Mucosa of rectum (tissue), 2 donors: ENCODE data around the gene PTPRQ.
"Not testable (repeated sequence)": the region's sequence is repeated elsewhere in the genome, so short reads cannot be mapped to it uniquely, and the experiment has no call there.

Experiments used
- H3K27ac ChIP-seq, 2 donors: one replicate each; pipeline ENCODE4 v1.7.0; 2013; ENCODE audit warnings: inconsistent platforms in 2 of 2, low read depth in 2 of 2, low read length in 2 of 2
- H3K27me3 ChIP-seq, 2 donors: one replicate each; pipeline ENCODE4 v1.7.0; 2013; ENCODE audit warnings: low read length in 2 of 2; ENCODE audit not compliant: control insufficient read depth in 2 of 2, insufficient read depth in 2 of 2
- H3K36me3 ChIP-seq, 2 donors: one replicate each; pipeline ENCODE4 v1.7.0; 2013; ENCODE audit warnings: low read length in 2 of 2; ENCODE audit not compliant: control insufficient read depth in 2 of 2, insufficient read depth in 2 of 2
- H3K4me1 ChIP-seq, 2 donors: one replicate each; pipeline ENCODE4 v1.7.0; 2013; ENCODE audit warnings: low read length in 2 of 2, mild to moderate bottlenecking in 1 of 2; ENCODE audit not compliant: control insufficient read depth in 2 of 2, insufficient read depth in 2 of 2
- H3K4me3 ChIP-seq, 2 donors: one replicate each; pipeline ENCODE4 v1.7.0; 2013; ENCODE audit warnings: low read length in 2 of 2
- H3K9ac ChIP-seq, 2 donors: one replicate each; pipeline ENCODE4 v1.7.0; 2013; ENCODE audit warnings: low read length in 2 of 2, low read depth in 1 of 2, mild to moderate bottlenecking in 1 of 2
- H3K9me3 ChIP-seq, 2 donors: one replicate each; pipeline ENCODE4 v1.7.0; 2013; ENCODE audit warnings: low read length in 2 of 2; ENCODE audit not compliant: control insufficient read depth in 2 of 2
- donor health status: healthy.
- donor health status: Normal muscosa, but diverticular disease.

Gene PTPRQ

GRCh38 chr12:80470403-80470802, 26.4 kb downstream of the PTPRQ start:
- Histone ChIP-seq H3K4me3 (no peak overlapping the region), H3K27me3 (no peaks in the 10 kb centered on the region)

GRCh38 chr12:80472236-80472635, 28.2 kb downstream of the PTPRQ start:
- no peak overlapping the region for H3K27ac ChIP-seq
- no peaks in the 10 kb centered on the region for H3K9me3 ChIP-seq
- no peak overlapping the region for H3K9ac ChIP-seq
- no peak overlapping the region for H3K4me3 ChIP-seq
- H3K4me1 ChIP-seq, result no peaks in the 10 kb centered on the region
- no peaks in the 10 kb centered on the region for H3K36me3 ChIP-seq
- H3K27me3 ChIP-seq, result no peaks in the 10 kb centered on the region

More at GRCh38 chr12:80470403-80470802, 26.4 kb downstream of the PTPRQ start:
- H3K36me3 ChIP-seq, result no peaks in the 10 kb centered on the region
- no peaks in the 10 kb centered on the region for H3K4me1 ChIP-seq
- H3K9ac ChIP-seq, result no peak overlapping the region
- no peak overlapping the region for H3K27ac ChIP-seq
- H3K9me3 ChIP-seq, result no peaks in the 10 kb centered on the region

GRCh38 chr12:80472911-80473500, 29.0 kb downstream of the PTPRQ start:
- Histone ChIP-seq H3K27me3 (no peaks in the 10 kb centered on the region), H3K36me3 (no peaks in the 10 kb centered on the region), H3K9me3 (no peaks in the 10 kb centered on the region), H3K27ac (no peak overlapping the region), H3K4me1 (no peaks in the 10 kb centered on the region), H3K9ac (no peak overlapping the region), H3K4me3 (no peak overlapping the region)

- H3K9me3 ChIP-seq, H3K9ac ChIP-seq, H3K27me3 ChIP-seq, H3K4me1 ChIP-seq, H3K36me3 ChIP-seq, H3K4me3 ChIP-seq, H3K27ac ChIP-seq: not testable (repeated sequence)
Measured at GRCh38 chr12:80477521-80478145, 33.6 kb downstream of the PTPRQ start.

- no peak overlapping the region for H3K4me3 ChIP-seq
- no peaks in the 10 kb centered on the region for H3K36me3 ChIP-seq
- H3K4me1 ChIP-seq, result no peaks in the 10 kb centered on the region
- no peak overlapping the region for H3K9ac ChIP-seq
- no peaks in the 10 kb centered on the region for H3K9me3 ChIP-seq
- no peak overlapping the region for H3K27ac ChIP-seq
- no peaks in the 10 kb centered on the region for H3K27me3 ChIP-seq
Measured at GRCh38 chr12:80484746-80485145, 40.7 kb downstream of the PTPRQ start.

GRCh38 chr12:80485222-80485987, 41.4 kb downstream of the PTPRQ start:
- H3K27me3 ChIP-seq, result no peaks in the 10 kb centered on the region
- no peaks in the 10 kb centered on the region for H3K4me1 ChIP-seq
- H3K9ac ChIP-seq, result no peak overlapping the region
- H3K27ac ChIP-seq, result no peak overlapping the region
- H3K36me3 ChIP-seq, result no peaks in the 10 kb centered on the region
- H3K9me3 ChIP-seq, result no peaks in the 10 kb centered on the region
- H3K4me3 ChIP-seq, result no peak overlapping the region

- no peak overlapping the region for H3K4me3 ChIP-seq
- H3K9me3 ChIP-seq, result no peaks in the 10 kb centered on the region
- no peaks in the 10 kb centered on the region for H3K36me3 ChIP-seq
- H3K27me3 ChIP-seq, result no peaks in the 10 kb centered on the region
- no peaks in the 10 kb centered on the region for H3K4me1 ChIP-seq
- H3K9ac ChIP-seq, result no peak overlapping the region
- no peak overlapping the region for H3K27ac ChIP-seq
Measured at GRCh38 chr12:80490329-80490728, 46.3 kb downstream of the PTPRQ start.

- H3K4me3 ChIP-seq, result no peak overlapping the region
- H3K4me1 ChIP-seq, result no peaks in the 10 kb centered on the region
- H3K36me3 ChIP-seq, result no peaks in the 10 kb centered on the region
- no peaks in the 10 kb centered on the region for H3K27me3 ChIP-seq
- H3K9me3 ChIP-seq, result no peaks in the 10 kb centered on the region
- no peak overlapping the region for H3K27ac ChIP-seq
- H3K9ac ChIP-seq, result no peak overlapping the region
Measured at GRCh38 chr12:80491166-80491565, 47.1 kb downstream of the PTPRQ start.

- Histone ChIP-seq H3K9me3 (no peaks in the 10 kb centered on the region), H3K4me3 (no peak overlapping the region), H3K36me3 (no peaks in the 10 kb centered on the region), H3K4me1 (no peaks in the 10 kb centered on the region), H3K9ac (no peak overlapping the region), H3K27ac (no peak overlapping the region), H3K27me3 (no peaks in the 10 kb centered on the region)
Measured at GRCh38 chr12:80493466-80493865, 49.4 kb downstream of the PTPRQ start.

GRCh38 chr12:80494836-80495235, 50.8 kb downstream of the PTPRQ start:
- Histone ChIP-seq H3K36me3 (no peaks in the 10 kb centered on the region), H3K4me3 (no peak overlapping the region)

More at GRCh38 chr12:80494836-80495235, 50.8 kb downstream of the PTPRQ start:
- Histone ChIP-seq H3K4me1 (no peaks in the 10 kb centered on the region), H3K9me3 (no peaks in the 10 kb centered on the region), H3K9ac (no peak overlapping the region), H3K27ac (no peak overlapping the region), H3K27me3 (no peaks in the 10 kb centered on the region)
